Suprapubic skin (tissue), 4 donors: ENCODE measurements around the gene LRP4. TPM values are rescaled to one million over a fixed set of nuclear protein-coding genes. Genes with fewer than 3 reads are reported as not detected.

Experiments used
- DNase-seq, 2 donors: peaks; one replicate each; pipeline ENCODE4 v3.0.0-alpha.2; 2019; ENCODE audit warnings: low spot score in 2 of 2
- H3K27ac ChIP-seq: fragments of 200-600 bp; sonication (generic); one replicate; pipeline ENCODE4 v1.5.1; 2019
- H3K27me3 ChIP-seq: fragments of 200-600 bp; sonication (generic); one replicate; pipeline ENCODE4 v1.5.1; 2019
- H3K36me3 ChIP-seq: fragments of 200-600 bp; sonication (generic); one replicate; pipeline ENCODE4 v1.5.1; 2019
- H3K4me1 ChIP-seq: fragments of 200-600 bp; sonication (generic); one replicate; pipeline ENCODE4 v1.5.1; 2019
- H3K4me3 ChIP-seq: fragments of 200-600 bp; sonication (generic); one replicate; pipeline ENCODE4 v1.5.1; 2019; ENCODE audit warnings: mild to moderate bottlenecking
- H3K9me3 ChIP-seq: fragments of 200-600 bp; sonication (generic); one replicate; pipeline ENCODE4 v1.5.1; 2019
- CTCF ChIP-seq, 2 donors: fragments of 200-600 bp in 1 of 2; fragments of 450-650 bp in 1 of 2; sonication (generic) in 1 of 2; IDR thresholded peaks; one replicate each; pipeline ENCODE4 v1.5.1; 2016 to 2019; ENCODE audit warnings: antibody characterized with exemption in 2 of 2, mild to moderate bottlenecking in 1 of 2, moderate library complexity in 1 of 2
- EP300 ChIP-seq: sonication (generic); formaldehyde crosslinking; IDR thresholded peaks from one replicate; pipeline ENCODE4 v1.6.1; 2017; ENCODE audit warnings: antibody characterized with exemption
- POLR2A ChIP-seq, 2 donors: fragments of 450-650 bp; IDR thresholded peaks; one replicate each; pipeline ENCODE4 v1.6.1; 2017; ENCODE audit warnings: antibody characterized with exemption in 2 of 2, mild to moderate bottlenecking in 2 of 2, moderate library complexity in 2 of 2
- POLR2AphosphoS5 ChIP-seq, 3 donors: sonication (generic); formaldehyde crosslinking; IDR thresholded peaks; one replicate each; pipeline ENCODE4 v1.6.1; 2017; ENCODE audit warnings: antibody characterized with exemption in 3 of 3
- WGBS: methylation state at CpG from one replicate; pipeline ENCODE4 v1.1.5; 2018; 5-methylcytosine and 5-hydroxymethylcytosine counted together
- total RNA-seq, 4 donors: library from RNA; depleted of rRNA; stranded (reverse); fragments of >200 nt; gene quantifications; one replicate each; pipeline ENCODE4 v1.1.0, GENCODE V29; 2016

Gene LRP4
- total RNA-seq, 4 donors from 2014 or later = 52.2 to 308 (median 90.4) TPM

GRCh38 chr11:46846510-46846830, 71.9 kb downstream of the LRP4 start:
- H3K27me3 ChIP-seq = no peaks in the 10 kb centered on the region
- DNase-seq = no peak
- H3K4me3 ChIP-seq = peak overlapping the region; percentile 97
- TF ChIP-seq POLR2AphosphoS5 (IDR thresholded peaks at IDR 0.05) = no peak
- H3K9me3 ChIP-seq = no peaks in the 10 kb centered on the region
- H3K4me1 ChIP-seq = peaks cover 27% of the 10 kb centered on the region
- WGBS = 7% methylated on average over 6 of the region's 6 CpGs
- H3K27ac ChIP-seq = no peak overlapping the region
- H3K36me3 ChIP-seq = no peaks in the 10 kb centered on the region

- no peak for TF ChIP-seq CTCF (IDR thresholded peaks at IDR 0.05)
- TF ChIP-seq POLR2A (IDR thresholded peaks at IDR 0.05) = no peak
- TF ChIP-seq EP300 = no peak
- TF ChIP-seq POLR2AphosphoS5 (IDR thresholded peaks at IDR 0.05) = peak in 1 of 3 donors; percentile 66
- no peaks in the 10 kb centered on the region for H3K9me3 ChIP-seq
- 0% methylated on average over 15 of the region's 83 CpGs for WGBS
- no peaks in the 10 kb centered on the region for H3K36me3 ChIP-seq
- H3K4me1 ChIP-seq = peaks cover 27% of the 10 kb centered on the region
- H3K27ac ChIP-seq = peak within 1 kb of the TSS; percentile 89
- peak within 1 kb of the TSS; percentile 97 for H3K4me3 ChIP-seq
- DNase-seq = peak; percentile 94 to 95
- H3K27me3 ChIP-seq = no peaks in the 10 kb centered on the region
These were observed 72.4 kb downstream of the LRP4 start, which contains the start of gene CKAP5 for GRCh38 chr11:46845740-46846509. TSS of gene CKAP5 (minus strand) at chr11:46846280. CDS start at chr11:46821231, 25,049 bp downstream.

GRCh38 chr11:46845440-46845739, 73.0 kb downstream of the LRP4 start:
- WGBS = under 1% methylated on average over 12 of the region's 12 CpGs
- H3K27ac ChIP-seq = peak overlapping the region; percentile 89
- TF ChIP-seq POLR2AphosphoS5 (IDR thresholded peaks at IDR 0.05) (no peak), POLR2A (IDR thresholded peaks at IDR 0.05) (no peak), CTCF (IDR thresholded peaks at IDR 0.05) (no peak), EP300 (no peak)
- H3K36me3 ChIP-seq = no peaks in the 10 kb centered on the region
- peaks cover 27% of the 10 kb centered on the region for H3K4me1 ChIP-seq
- H3K9me3 ChIP-seq = no peaks in the 10 kb centered on the region
- H3K27me3 ChIP-seq = no peaks in the 10 kb centered on the region
- H3K4me3 ChIP-seq = peak overlapping the region; percentile 97
- DNase-seq = no peak

- H3K27me3 ChIP-seq = no peaks in the 10 kb centered on the region
- H3K27ac ChIP-seq = no peak overlapping the region
- H3K9me3 ChIP-seq = no peaks in the 10 kb centered on the region
- no peaks in the 10 kb centered on the region for H3K36me3 ChIP-seq
- DNase-seq = no peak
- no peak overlapping the region for H3K4me3 ChIP-seq
- no peak for TF ChIP-seq POLR2A (IDR thresholded peaks at IDR 0.05)
- no peak for TF ChIP-seq EP300
- TF ChIP-seq POLR2AphosphoS5 (IDR thresholded peaks at IDR 0.05) = no peak
- TF ChIP-seq CTCF (IDR thresholded peaks at IDR 0.05) = no peak
- H3K4me1 ChIP-seq = peaks cover 22% of the 10 kb centered on the region
These were observed 78.2 kb downstream of the LRP4 start for GRCh38 chr11:46840116-46840515.

DNA sequence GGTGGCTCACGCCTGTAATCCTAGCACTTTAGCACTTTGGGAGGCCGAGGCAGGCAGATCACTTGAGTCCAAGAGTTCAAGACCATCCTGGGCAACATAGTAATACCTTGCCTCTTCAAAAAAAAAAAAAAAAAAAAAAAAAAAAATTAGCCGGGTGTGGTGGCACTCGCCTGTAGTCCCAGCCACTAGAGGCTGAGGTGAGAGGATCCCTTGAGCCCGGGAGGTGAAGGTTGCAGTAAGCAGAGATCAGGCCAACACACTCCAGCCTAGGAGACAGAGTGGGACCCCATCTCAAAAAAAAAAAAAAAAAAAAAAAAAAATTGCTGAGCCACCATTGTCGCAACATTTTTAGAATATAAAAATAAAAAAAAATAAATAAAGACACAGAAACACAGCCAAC, 79.8 kb downstream of the LRP4 start:
- no peak for TF ChIP-seq POLR2A (IDR thresholded peaks at IDR 0.05)
- TF ChIP-seq EP300 = no peak
- TF ChIP-seq CTCF (IDR thresholded peaks at IDR 0.05) = no peak
- no peak for TF ChIP-seq POLR2AphosphoS5 (IDR thresholded peaks at IDR 0.05)
- 92% methylated on average over 6 of the region's 6 CpGs for WGBS
- H3K27ac ChIP-seq = no peak overlapping the region
- no peak overlapping the region for H3K4me3 ChIP-seq
- H3K9me3 ChIP-seq = no peaks in the 10 kb centered on the region
- H3K4me1 ChIP-seq = peaks cover 6% of the 10 kb centered on the region
- DNase-seq = no peak
- no peaks in the 10 kb centered on the region for H3K36me3 ChIP-seq
- no peaks in the 10 kb centered on the region for H3K27me3 ChIP-seq

DNA sequence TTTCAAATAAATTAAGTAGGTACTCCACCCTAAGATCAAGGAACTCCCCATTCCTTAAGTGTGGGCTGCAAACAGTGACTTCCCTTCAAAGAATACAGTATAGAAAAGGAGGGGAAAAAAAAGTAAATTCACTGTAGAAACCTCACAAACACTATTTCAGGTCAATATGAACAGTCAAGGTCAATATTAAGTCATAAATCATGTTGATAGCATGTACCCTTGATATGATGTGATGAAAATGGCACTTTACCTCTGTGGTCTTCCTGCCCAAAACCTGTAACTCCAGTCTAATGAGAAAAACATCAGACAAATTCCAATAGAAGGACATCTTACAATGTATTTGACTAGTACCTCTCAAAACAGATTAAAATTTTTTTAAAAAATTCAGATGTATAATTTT, 80.5 kb downstream of the LRP4 start:
- H3K27me3 ChIP-seq = no peaks in the 10 kb centered on the region
- no peak overlapping the region for H3K4me3 ChIP-seq
- H3K9me3 ChIP-seq = no peaks in the 10 kb centered on the region
- H3K27ac ChIP-seq = no peak overlapping the region
- TF ChIP-seq POLR2AphosphoS5 (IDR thresholded peaks at IDR 0.05) = no peak
- no peaks in the 10 kb centered on the region for H3K36me3 ChIP-seq
- DNase-seq = no peak
- H3K4me1 ChIP-seq = peaks cover 5% of the 10 kb centered on the region
